Measurements from ENCODE around the gene CCNT2.

DNA sequence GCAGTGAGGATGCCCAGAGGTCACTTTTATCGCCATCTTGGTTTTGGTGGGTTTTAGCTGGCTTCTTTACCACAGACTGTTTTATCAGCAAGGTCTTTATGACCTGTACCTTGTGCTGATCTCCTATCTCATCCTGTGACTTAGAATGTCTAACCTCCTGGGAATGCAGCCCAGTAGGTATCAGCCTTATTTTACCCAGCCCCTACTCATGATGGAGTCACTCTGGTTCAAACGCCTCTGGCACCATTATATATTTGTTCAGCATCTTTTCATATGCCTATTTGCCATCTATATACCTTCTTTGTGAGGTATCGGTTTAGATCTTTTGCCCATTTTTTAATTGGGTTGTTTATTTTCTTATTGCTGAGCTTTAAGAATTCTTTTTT lies 7.2 kb upstream of the CCNT2 start:
- TF ChIP-seq EZH2phosphoT487 (IDR thresholded peaks at IDR 0.05; ENCODE audit: insufficient read depth, low read depth) (no peak), EZH2 (IDR thresholded peaks at IDR 0.05; ENCODE audit: insufficient read depth, poor library complexity, severe bottlenecking) (no peak)
